GM12872 (cell line): ENCODE measurements around the gene FOXRED1.

ENCODE experiments used
- CTCF ChIP-seq: IDR thresholded peaks from 3 replicates; pipeline ENCODE4 v1.5.1; 2011; ENCODE audit warnings: low read depth, mild to moderate bottlenecking, low read length, moderate library complexity; ENCODE audit not compliant: insufficient read depth

FOXRED1 gene

DNA sequence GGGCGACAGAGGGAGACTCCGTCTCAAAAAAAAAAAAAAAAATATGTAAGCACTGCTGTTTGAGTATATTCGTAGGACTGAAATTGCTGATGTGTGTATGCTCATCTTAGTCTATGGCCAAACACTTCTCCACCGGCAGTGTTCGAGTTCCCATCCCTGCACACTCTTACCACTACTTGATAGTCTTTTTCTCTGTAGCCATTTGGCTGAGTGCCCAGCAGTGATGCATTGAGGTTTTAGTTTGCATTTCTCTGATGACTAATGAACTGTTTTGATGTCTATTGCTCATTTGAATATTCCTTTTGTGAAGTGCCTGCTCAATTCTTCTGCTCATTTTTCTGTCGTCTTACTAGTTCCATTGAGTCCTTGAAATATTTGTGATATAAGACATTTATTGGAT lies 15.9 kb downstream of the FOXRED1 start:
- TF ChIP-seq CTCF: no peak

DNA sequence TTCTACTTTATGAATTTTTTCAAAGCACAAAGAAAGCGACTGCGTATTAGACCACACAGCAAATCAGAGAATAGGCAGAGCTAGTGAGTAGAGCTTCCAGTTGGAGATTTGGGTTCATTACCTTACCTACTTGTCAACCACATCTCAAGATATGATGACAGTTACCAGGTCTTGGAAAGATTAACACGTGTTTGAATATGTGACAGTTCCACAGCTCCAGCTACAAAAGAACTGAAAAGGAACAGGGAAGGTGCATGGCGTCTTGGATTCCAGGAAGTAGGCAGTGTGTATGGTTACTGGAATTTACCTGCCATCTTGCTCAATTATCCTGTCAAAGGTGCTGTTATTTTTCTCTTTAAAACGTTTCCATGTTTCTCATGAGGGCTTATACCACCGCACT lies 19.3 kb downstream of the FOXRED1 start:
- TF ChIP-seq CTCF: no peak

DNA sequence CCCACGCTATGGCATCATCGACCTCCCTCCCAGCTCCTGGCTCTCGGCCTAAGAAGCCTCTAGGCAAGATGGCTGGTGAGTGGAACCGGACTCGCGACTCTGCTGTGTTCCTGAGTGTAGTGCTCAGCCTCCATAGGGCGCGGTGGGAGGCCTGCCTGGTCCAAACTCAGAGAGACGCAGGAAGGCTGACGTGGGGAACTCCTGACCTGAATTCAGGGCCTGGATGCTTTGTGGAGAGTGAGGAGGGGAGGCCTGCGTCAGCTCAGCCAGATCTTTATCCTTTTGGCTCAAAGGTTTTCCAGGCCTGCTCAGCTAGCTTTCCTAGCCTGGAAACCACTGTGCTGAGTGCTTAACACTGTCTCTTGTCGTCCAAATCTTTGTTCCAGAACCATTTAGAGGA lies 21.9 kb downstream of the FOXRED1 start:
- TF ChIP-seq CTCF: no peak

DNA sequence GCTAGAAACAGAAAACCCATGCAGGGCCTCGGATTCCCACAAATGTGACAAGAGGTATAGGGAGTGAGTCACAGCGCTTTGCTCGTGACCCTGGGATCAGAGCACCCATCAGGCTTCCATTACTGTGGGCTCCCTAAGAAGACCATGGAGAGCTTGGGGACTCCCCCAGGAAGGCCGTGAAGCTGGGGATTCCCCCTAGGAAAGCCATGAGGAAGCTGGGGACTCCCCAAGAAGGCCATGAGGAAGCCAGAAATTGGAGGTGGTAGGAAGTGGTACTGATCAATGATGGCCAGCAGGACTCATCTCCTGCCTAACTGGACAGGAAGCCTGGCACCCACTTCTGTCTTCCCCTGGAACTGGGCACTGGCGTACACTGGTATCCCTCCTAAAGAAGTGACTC lies 24.8 kb downstream of the FOXRED1 start:
- TF ChIP-seq CTCF: no peak

DNA sequence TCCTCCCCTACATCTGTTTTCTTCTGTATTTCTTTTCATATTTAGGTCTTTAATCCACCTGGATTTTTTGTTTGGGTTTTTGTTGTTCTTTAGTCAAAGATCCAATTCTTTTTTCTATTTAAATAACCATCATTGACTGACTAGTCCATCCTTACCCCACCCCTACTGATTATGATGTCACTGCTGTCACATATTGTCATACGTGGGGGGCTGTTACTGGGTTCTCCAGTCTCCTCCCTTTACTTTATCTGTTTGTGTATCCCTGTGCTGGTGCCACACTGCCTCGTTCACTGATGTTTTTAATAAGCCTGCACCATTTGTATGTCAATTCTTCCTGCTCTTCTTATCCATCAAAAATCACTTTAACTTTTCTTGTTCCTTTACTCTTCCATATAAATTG lies 28.1 kb downstream of the FOXRED1 start:
- TF ChIP-seq CTCF: no peak

- TF ChIP-seq CTCF: no peak
Measured at GRCh38 chr11:126303623-126304456, 34.9 kb downstream of the FOXRED1 start, which contains the start of gene DCPS. Gene DCPS (plus strand): TSS chr11:126304060. CDS start chr11:126304081, 21 bp downstream.

- TF ChIP-seq CTCF: no peak
Measured at GRCh38 chr11:126304457-126305075, 35.6 kb downstream of the FOXRED1 start.
